Natural killer cell (primary cell): ENCODE results near the gene RHEB. TPM values are rescaled to one million over a fixed set of nuclear protein-coding genes. Genes with fewer than 3 reads are reported as not detected.

Experiments used
- ATAC-seq, 3 donors: fragments of 150-1000 bp in 2 of 3; fragments of 200-7000 bp in 1 of 3; cut with Tn5 transposase; 1 replicate in 1 of 3; 2 replicates in 2 of 3; pipeline ENCODE4 v1.10.0; 2021; ENCODE audit warnings: mild to moderate bottlenecking in 2 of 3, moderate library complexity in 2 of 3
- DNase-seq, 2 donors: peaks; one replicate each; pipeline versions ENCODE4 v3.0.0 to v3.0.0-alpha.2; 2013 to 2021; ENCODE audit warnings: mixed read lengths in 1 of 2
- H3K27ac ChIP-seq: one replicate; pipeline ENCODE4 v1.5.1; 2013; ENCODE audit warnings: mild to moderate bottlenecking, low read length
- H3K27me3 ChIP-seq: one replicate; pipeline ENCODE4 v1.6.1; 2013; ENCODE audit warnings: low read length; ENCODE audit not compliant: control insufficient read depth, insufficient read depth
- H3K36me3 ChIP-seq: one replicate; pipeline ENCODE4 v1.6.1; 2013; ENCODE audit warnings: low read length; ENCODE audit not compliant: control insufficient read depth, insufficient read depth
- H3K4me1 ChIP-seq: one replicate; pipeline ENCODE4 v1.6.1; 2013; ENCODE audit warnings: low read length; ENCODE audit not compliant: control insufficient read depth, insufficient read depth
- H3K4me3 ChIP-seq: one replicate; pipeline ENCODE4 v1.5.1; 2013; ENCODE audit warnings: low read length
- H3K9me3 ChIP-seq: one replicate; pipeline ENCODE4 v1.6.1; 2013; ENCODE audit warnings: low read length; ENCODE audit not compliant: control insufficient read depth, insufficient read depth
- H3K27ac Mint-ChIP-seq, 2 donors: one replicate each; pipeline ENCODE4 v1.8.0; 2022; ENCODE audit warnings: mild to moderate bottlenecking in 2 of 2, mixed read lengths in 2 of 2, moderate library complexity in 1 of 2
- H3K27me3 Mint-ChIP-seq, 2 donors: one replicate each; pipeline ENCODE4 v1.8.0; 2022; ENCODE audit warnings: low read depth in 2 of 2, mixed read lengths in 2 of 2
- H3K36me3 Mint-ChIP-seq: one replicate; pipeline ENCODE4 v1.8.0; 2022; ENCODE audit warnings: mixed read lengths
- H3K4me1 Mint-ChIP-seq, 2 donors: one replicate each; pipeline ENCODE4 v1.8.0; 2022; ENCODE audit warnings: mixed read lengths in 2 of 2
- H3K4me3 Mint-ChIP-seq: one replicate; pipeline ENCODE4 v1.8.0; 2022; ENCODE audit warnings: mild to moderate bottlenecking, moderate library complexity, mixed read lengths
- H3K9me3 Mint-ChIP-seq, 2 donors: one replicate each; pipeline ENCODE4 v1.8.0; 2022; ENCODE audit warnings: mixed read lengths in 2 of 2
- whole genome bisulfite sequencing: methylation state at CpG from one replicate; pipeline ENCODE4 v1.1.7; 2013; ENCODE audit warnings: missing lambda C conversion rate; ENCODE audit not compliant: insufficient coverage; 5-methylcytosine and 5-hydroxymethylcytosine counted together
- intact Hi-C: fragments of 100-400 bp; cut with micrococcal nuclease; formaldehyde crosslinking; loops from one replicate; pipeline ENCODE4 v1.14.2; 2022
- total RNA-seq, 4 donors: library from RNA; stranded (reverse); fragments of 120-200 nt in 1 of 4; gene quantifications; one replicate each; pipeline versions ENCODE4 v1.2.3 to v1.2.4, GENCODE V29; 2013 to 2022
- TF ChIP-seq, protein P1 (sequence below): fragments of 200-600 bp; IDR thresholded peaks from one replicate; pipeline ENCODE4 v1.8.0; 2022; ENCODE audit warnings: antibody characterized with exemption

Gene RHEB
- total RNA-seq, 3 donors from 2014 or later (not counting 1 experiment from before 2014, with no cell fraction given), result 51.0 to 63.3 (median 63.3) TPM

GRCh38 chr7:151424799-151425198, 94.9 kb downstream of the RHEB start:
- no peaks in the 10 kb centered on the region for H3K9me3 Mint-ChIP-seq
- WGBS, result 89% methylated on average over 5 of the region's 5 CpGs
- peaks cover 26% of the 10 kb centered on the region for H3K4me1 ChIP-seq
- ATAC-seq (no peak), DNase-seq (no peak)
- intact Hi-C loops, result no loop called here
- H3K4me3 ChIP-seq, result no peak overlapping the region
- peaks cover 5 to 6% of the 10 kb centered on the region in 2 donors for H3K4me1 Mint-ChIP-seq
- H3K27me3 Mint-ChIP-seq, result peaks cover 10 to 27% of the 10 kb centered on the region in 2 donors
- no peaks in the 10 kb centered on the region for H3K36me3 Mint-ChIP-seq
- H3K4me3 Mint-ChIP-seq, result no peak overlapping the region
- peaks cover 10% of the 10 kb centered on the region for H3K27me3 ChIP-seq
- H3K27ac ChIP-seq, result no peak overlapping the region
- no peaks in the 10 kb centered on the region for H3K36me3 ChIP-seq
- H3K9me3 ChIP-seq, result peaks cover 6% of the 10 kb centered on the region
- TF ChIP-seq, protein P1, sequence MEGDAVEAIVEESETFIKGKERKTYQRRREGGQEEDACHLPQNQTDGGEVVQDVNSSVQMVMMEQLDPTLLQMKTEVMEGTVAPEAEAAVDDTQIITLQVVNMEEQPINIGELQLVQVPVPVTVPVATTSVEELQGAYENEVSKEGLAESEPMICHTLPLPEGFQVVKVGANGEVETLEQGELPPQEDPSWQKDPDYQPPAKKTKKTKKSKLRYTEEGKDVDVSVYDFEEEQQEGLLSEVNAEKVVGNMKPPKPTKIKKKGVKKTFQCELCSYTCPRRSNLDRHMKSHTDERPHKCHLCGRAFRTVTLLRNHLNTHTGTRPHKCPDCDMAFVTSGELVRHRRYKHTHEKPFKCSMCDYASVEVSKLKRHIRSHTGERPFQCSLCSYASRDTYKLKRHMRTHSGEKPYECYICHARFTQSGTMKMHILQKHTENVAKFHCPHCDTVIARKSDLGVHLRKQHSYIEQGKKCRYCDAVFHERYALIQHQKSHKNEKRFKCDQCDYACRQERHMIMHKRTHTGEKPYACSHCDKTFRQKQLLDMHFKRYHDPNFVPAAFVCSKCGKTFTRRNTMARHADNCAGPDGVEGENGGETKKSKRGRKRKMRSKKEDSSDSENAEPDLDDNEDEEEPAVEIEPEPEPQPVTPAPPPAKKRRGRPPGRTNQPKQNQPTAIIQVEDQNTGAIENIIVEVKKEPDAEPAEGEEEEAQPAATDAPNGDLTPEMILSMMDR, result no peak
- H3K27ac Mint-ChIP-seq, result no peak overlapping the region

DNA sequence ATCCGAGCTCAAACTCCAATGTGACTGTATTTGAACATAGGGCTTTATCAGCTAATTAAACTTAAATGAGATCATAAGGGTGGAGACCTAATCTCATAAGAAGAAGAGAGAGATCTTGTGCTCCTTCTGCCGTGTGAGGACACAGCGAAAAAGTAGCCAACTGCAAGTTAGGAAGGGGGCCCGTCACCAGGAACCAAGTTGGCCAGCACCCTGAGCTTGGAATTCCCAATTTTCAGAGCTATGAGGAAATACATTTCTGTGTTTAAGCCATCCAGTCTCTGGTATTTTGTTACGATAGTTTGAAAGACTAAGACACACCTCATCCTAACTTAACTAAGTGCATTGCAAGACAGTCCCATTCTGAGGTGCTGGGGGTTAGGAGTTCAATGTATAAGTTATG, 95.8 kb downstream of the RHEB start:
- WGBS, result 96% methylated on average over 4 of the region's 5 CpGs
- Mint-ChIP-seq H3K4me3 (no peak overlapping the region), H3K9me3 (no peaks in the 10 kb centered on the region), H3K36me3 (no peaks in the 10 kb centered on the region), H3K27me3 (peaks cover 10 to 27% of the 10 kb centered on the region in 2 donors), H3K27ac (no peak overlapping the region), H3K4me1 (no peaks in the 10 kb centered on the region)
- intact Hi-C loops, result no loop called here
- TF ChIP-seq, protein P1, result no peak
- ATAC-seq, result no peak
- peaks cover 17% of the 10 kb centered on the region for H3K4me1 ChIP-seq
- peaks cover 10% of the 10 kb centered on the region for H3K27me3 ChIP-seq
- H3K36me3 ChIP-seq, result no peaks in the 10 kb centered on the region
- H3K27ac ChIP-seq, result no peak overlapping the region
- H3K4me3 ChIP-seq, result no peak overlapping the region
- DNase-seq, result no peak
- H3K9me3 ChIP-seq, result peaks cover 6% of the 10 kb centered on the region

DNA sequence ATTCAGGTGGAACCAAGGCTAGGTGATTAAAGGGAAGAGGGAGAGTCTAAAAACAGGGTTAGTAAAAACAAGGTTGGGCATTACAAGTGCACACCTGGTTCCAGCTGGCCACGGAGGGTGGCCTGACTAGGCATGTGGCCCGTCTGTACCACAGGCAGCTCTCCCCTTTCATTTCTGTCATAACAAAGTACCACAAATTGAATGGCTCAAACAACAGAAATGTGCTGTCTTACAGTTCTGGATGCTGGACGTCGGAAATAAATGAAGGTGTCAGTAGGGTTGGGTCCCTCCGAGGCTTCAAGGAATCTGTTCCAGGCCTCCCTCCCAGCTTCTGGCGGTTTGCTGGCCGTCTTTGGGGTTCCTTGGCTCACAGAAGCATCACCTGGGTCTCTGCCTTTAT, 96.5 kb downstream of the RHEB start:
- H3K36me3 Mint-ChIP-seq, result no peaks in the 10 kb centered on the region
- no peak overlapping the region for H3K4me3 Mint-ChIP-seq
- H3K4me1 ChIP-seq, result peaks cover 10% of the 10 kb centered on the region
- H3K27me3 ChIP-seq, result peaks cover 10% of the 10 kb centered on the region
- H3K27ac ChIP-seq, result no peak overlapping the region
- no peak for DNase-seq
- 90% methylated on average over 7 of the region's 7 CpGs for WGBS
- intact Hi-C loops, result no loop called here
- TF ChIP-seq, protein P1, result no peak
- H3K4me1 Mint-ChIP-seq, result no peaks in the 10 kb centered on the region
- H3K36me3 ChIP-seq, result no peaks in the 10 kb centered on the region
- H3K9me3 Mint-ChIP-seq, result no peaks in the 10 kb centered on the region
- H3K27ac Mint-ChIP-seq, result no peak overlapping the region
- peaks cover 9% of the 10 kb centered on the region for H3K9me3 ChIP-seq
- H3K27me3 Mint-ChIP-seq, result peaks cover 12 to 26% of the 10 kb centered on the region in 2 donors
- H3K4me3 ChIP-seq, result no peak overlapping the region
- ATAC-seq, result no peak

- DNase-seq (no peak), ATAC-seq (no peak)
- TF ChIP-seq, protein P1, result no peak
- Mint-ChIP-seq H3K27ac (no peak overlapping the region), H3K4me1 (no peaks in the 10 kb centered on the region), H3K9me3 (no peaks in the 10 kb centered on the region), H3K36me3 (no peaks in the 10 kb centered on the region), H3K27me3 (peaks cover 14 to 21% of the 10 kb centered on the region in 2 donors), H3K4me3 (no peak overlapping the region)
- Histone ChIP-seq H3K4me1 (no peaks in the 10 kb centered on the region), H3K27ac (no peak overlapping the region), H3K9me3 (peaks cover 9% of the 10 kb centered on the region), H3K27me3 (no peaks in the 10 kb centered on the region), H3K4me3 (no peak overlapping the region), H3K36me3 (no peaks in the 10 kb centered on the region)
- WGBS, result 88% methylated on average over 5 of the region's 5 CpGs
- intact Hi-C loops, result no loop called here
These were observed 97.5 kb downstream of the RHEB start for GRCh38 chr7:151422212-151422611.
